ENCODE measurements around the gene ALDH1L2. TPM values are rescaled to one million over a fixed set of nuclear protein-coding genes. Genes with fewer than 3 reads are reported as not detected.

ALDH1L2 gene
- 1 to 10 TPM; 1.3 to 7.6 (median 3.9) TPM for total RNA-seq

GRCh38 chr12:105084251-105085250 is at the start of gene ALDH1L2:
Gene ALDH1L2, minus strand, starts transcription at chr12:105084458. Its CDS starts 22 bp downstream, at chr12:105084436.
- no peak for TF ChIP-seq CTCF (IDR thresholded peaks at IDR 0.05)
- TF ChIP-seq POLR2A (IDR thresholded peaks at IDR 0.05) = no peak
- TF ChIP-seq EP300 (IDR thresholded peaks at IDR 0.05) = no peak
- no peak for TF ChIP-seq POLR2AphosphoS5 (IDR thresholded peaks at IDR 0.05)
- Histone ChIP-seq H3K9me3 (no peaks in the 10 kb centered on the region), H3K27me3 (no peaks in the 10 kb centered on the region), H3K4me1 (peaks cover 20% of the 10 kb centered on the region), H3K36me3 (no peaks in the 10 kb centered on the region), H3K4me3 (peak within 1 kb of the TSS; percentile 59), H3K27ac (peak within 1 kb of the TSS; percentile 47)
- DNase-seq (ENCODE audit: low spot score in 2 of 2) = peak; percentile 88 to 89
- WGBS = 41% methylated on average over 43 of the region's 75 CpGs

- Histone ChIP-seq H3K36me3 (peaks cover 96% of the 10 kb centered on the region), H3K9me3 (no peaks in the 10 kb centered on the region), H3K4me1 (no peaks in the 10 kb centered on the region), H3K27me3 (no peaks in the 10 kb centered on the region), H3K4me3 (no peak overlapping the region), H3K27ac (no peak overlapping the region)
- TF ChIP-seq CTCF (IDR thresholded peaks at IDR 0.05) (no peak), POLR2AphosphoS5 (IDR thresholded peaks at IDR 0.05) (no peak), POLR2A (IDR thresholded peaks at IDR 0.05) (no peak), EP300 (IDR thresholded peaks at IDR 0.05) (no peak)
- WGBS = 93% methylated on average over 2 of the region's 2 CpGs
- DNase-seq (ENCODE audit: low spot score in 2 of 2) = no peak
These were observed 36.3 kb upstream of the ALDH1L2 start for GRCh38 chr12:105120551-105120950.

- no peak for DNase-seq (ENCODE audit: low spot score in 2 of 2)
- peaks cover 78% of the 10 kb centered on the region for H3K36me3 ChIP-seq
- TF ChIP-seq EP300 (IDR thresholded peaks at IDR 0.05) (no peak), POLR2A (IDR thresholded peaks at IDR 0.05) (no peak), CTCF (IDR thresholded peaks at IDR 0.05) (no peak), POLR2AphosphoS5 (IDR thresholded peaks at IDR 0.05) (no peak)
- H3K9me3 ChIP-seq = no peaks in the 10 kb centered on the region
- H3K4me3 ChIP-seq = no peak overlapping the region
- no peaks in the 10 kb centered on the region for H3K27me3 ChIP-seq
- H3K27ac ChIP-seq = no peak overlapping the region
- no peaks in the 10 kb centered on the region for H3K4me1 ChIP-seq
- 89% methylated on average over 1 of the region's 1 CpG for WGBS
These were observed 32.7 kb upstream of the ALDH1L2 start for GRCh38 chr12:105116969-105117368.

GRCh38 chr12:105113094-105113493 is 28.8 kb upstream of the ALDH1L2 start:
- H3K27ac ChIP-seq = no peak overlapping the region
- no peak overlapping the region for H3K4me3 ChIP-seq
- peaks cover 43% of the 10 kb centered on the region for H3K36me3 ChIP-seq
- no peak for DNase-seq (ENCODE audit: low spot score in 2 of 2)
- TF ChIP-seq POLR2A (IDR thresholded peaks at IDR 0.05) = no peak
- TF ChIP-seq CTCF (IDR thresholded peaks at IDR 0.05) = no peak
- no peaks in the 10 kb centered on the region for H3K9me3 ChIP-seq
- H3K4me1 ChIP-seq = peaks cover 29% of the 10 kb centered on the region
- WGBS = 88% methylated on average over 3 of the region's 3 CpGs
- H3K27me3 ChIP-seq = no peaks in the 10 kb centered on the region

GRCh38 chr12:105110851-105111250 is 26.6 kb upstream of the ALDH1L2 start:
- 62% methylated on average over 4 of the region's 4 CpGs for WGBS
- H3K36me3 ChIP-seq = peaks cover 21% of the 10 kb centered on the region
- TF ChIP-seq EP300 (IDR thresholded peaks at IDR 0.05) (no peak), POLR2A (IDR thresholded peaks at IDR 0.05) (no peak), CTCF (IDR thresholded peaks at IDR 0.05) (no peak), POLR2AphosphoS5 (IDR thresholded peaks at IDR 0.05) (no peak)
- no peak for DNase-seq (ENCODE audit: low spot score in 2 of 2)
- no peak overlapping the region for H3K27ac ChIP-seq
- H3K4me1 ChIP-seq = peaks cover 39% of the 10 kb centered on the region
- H3K9me3 ChIP-seq = no peaks in the 10 kb centered on the region
- peak overlapping the region; percentile 62 for H3K4me3 ChIP-seq
- no peaks in the 10 kb centered on the region for H3K27me3 ChIP-seq

All from suprapubic skin (tissue), 4 donors.